ENCODE data around the gene PMM2.

PMM2 gene

GRCh38 chr16:8892101-8892575, 94.5 kb downstream of the PMM2 start:
- Histone ChIP-seq H3K4me3 (ENCODE audit: low read depth, low read length) (no peak overlapping the region), H2AFZ (ENCODE audit: insufficient read depth, low read length, poor library complexity) (no peak overlapping the region), H3K14ac (ENCODE audit: low read length) (no peak overlapping the region), H4K12ac (ENCODE audit: low read depth, low read length) (no peak overlapping the region), H3K9ac (ENCODE audit: low read length) (no peak overlapping the region), H3K4ac (ENCODE audit: low read depth, low read length) (no peak overlapping the region), H2BK120ac (ENCODE audit: insufficient read depth, low read length, poor library complexity) (no peak overlapping the region), H3K36me3 (ENCODE audit: control insufficient read depth in 1 of 2, insufficient read depth in 2 of 2, low read length in 2 of 2) (peaks cover 65 to 74% of the 10 kb centered on the region in 2 experiments), H3K18ac (ENCODE audit: low read length) (no peak overlapping the region), H3K9me3 (ENCODE audit: insufficient read depth, low read depth, low read length) (peaks cover 2% of the 10 kb centered on the region), H3K23ac (ENCODE audit: low read length) (no peak overlapping the region), H3K79me2 (ENCODE audit: control insufficient read depth, insufficient read depth, low read length, poor library complexity) (no peaks in the 10 kb centered on the region), H3K79me1 (ENCODE audit: low read length) (no peaks in the 10 kb centered on the region), H4K8ac (ENCODE audit: low read depth, low read length) (no peak overlapping the region), H3K27ac (ENCODE audit: low read depth, low read length) (no peak overlapping the region), H2BK12ac (ENCODE audit: low read length) (no peak overlapping the region), H3K4me2 (ENCODE audit: low read length) (no peak overlapping the region), H2AK5ac (ENCODE audit: low read length) (no peak overlapping the region), H2BK5ac (ENCODE audit: low read depth, low read length, poor library complexity) (no peak overlapping the region), H3K4me1 (ENCODE audit: control insufficient read depth in 1 of 2, insufficient read depth in 2 of 2, low read length in 2 of 2) (no peaks in the 10 kb centered on the region), H3K27me3 (ENCODE audit: insufficient read depth, low read length) (no peaks in the 10 kb centered on the region), H4K91ac (ENCODE audit: low read depth, low read length) (no peak overlapping the region)
- no peak for DNase-seq
- no CpG with 5 or more reads among the region's 16 CpGs for WGBS (ENCODE audit: extremely low coverage, insufficient coverage, insufficient read length)

- Histone ChIP-seq H2AFZ (ENCODE audit: insufficient read depth, low read length, poor library complexity) (no peak overlapping the region), H3K79me1 (ENCODE audit: low read length) (no peaks in the 10 kb centered on the region), H4K91ac (ENCODE audit: low read depth, low read length) (no peak overlapping the region), H3K27me3 (ENCODE audit: insufficient read depth, low read length) (no peaks in the 10 kb centered on the region), H3K79me2 (ENCODE audit: control insufficient read depth, insufficient read depth, low read length, poor library complexity) (no peaks in the 10 kb centered on the region), H3K4me2 (ENCODE audit: low read length) (no peak overlapping the region), H3K23ac (ENCODE audit: low read length) (no peak overlapping the region), H2BK5ac (ENCODE audit: low read depth, low read length, poor library complexity) (no peak overlapping the region), H2BK12ac (ENCODE audit: low read length) (no peak overlapping the region), H3K14ac (ENCODE audit: low read length) (no peak overlapping the region), H3K4ac (ENCODE audit: low read depth, low read length) (no peak overlapping the region), H3K4me3 (ENCODE audit: low read depth, low read length) (no peak overlapping the region), H3K4me1 (ENCODE audit: control insufficient read depth in 1 of 2, insufficient read depth in 2 of 2, low read length in 2 of 2) (no peaks in the 10 kb centered on the region), H3K36me3 (ENCODE audit: control insufficient read depth in 1 of 2, insufficient read depth in 2 of 2, low read length in 2 of 2) (peaks cover 61 to 71% of the 10 kb centered on the region in 2 experiments), H3K9me3 (ENCODE audit: insufficient read depth, low read depth, low read length) (peaks cover 2% of the 10 kb centered on the region), H2BK120ac (ENCODE audit: insufficient read depth, low read length, poor library complexity) (no peak overlapping the region), H4K8ac (ENCODE audit: low read depth, low read length) (no peak overlapping the region), H4K12ac (ENCODE audit: low read depth, low read length) (no peak overlapping the region), H2AK5ac (ENCODE audit: low read length) (no peak overlapping the region), H3K18ac (ENCODE audit: low read length) (no peak overlapping the region), H3K9ac (ENCODE audit: low read length) (no peak overlapping the region), H3K27ac (ENCODE audit: low read depth, low read length) (no peak overlapping the region)
- no CpG with 5 or more reads among the region's 9 CpGs for WGBS (ENCODE audit: extremely low coverage, insufficient coverage, insufficient read length)
- DNase-seq = no peak
These were observed 95.8 kb downstream of the PMM2 start for GRCh38 chr16:8893426-8893825.

GRCh38 chr16:8893976-8894690, 96.5 kb downstream of the PMM2 start:
- H3K23ac ChIP-seq (ENCODE audit: low read length) = no peak overlapping the region
- no peak overlapping the region for H2AK5ac ChIP-seq (ENCODE audit: low read length)
- no peak overlapping the region for H3K4me3 ChIP-seq (ENCODE audit: low read depth, low read length)
- H4K12ac ChIP-seq (ENCODE audit: low read depth, low read length) = no peak overlapping the region
- no peak for DNase-seq
- no peak overlapping the region for H3K9ac ChIP-seq (ENCODE audit: low read length)
- no peaks in the 10 kb centered on the region for H3K27me3 ChIP-seq (ENCODE audit: insufficient read depth, low read length)
- H3K27ac ChIP-seq (ENCODE audit: low read depth, low read length) = no peak overlapping the region
- no peak overlapping the region for H3K18ac ChIP-seq (ENCODE audit: low read length)
- no peak overlapping the region for H3K4me2 ChIP-seq (ENCODE audit: low read length)
- H3K9me3 ChIP-seq (ENCODE audit: insufficient read depth, low read depth, low read length) = peaks cover 2% of the 10 kb centered on the region
- H2BK5ac ChIP-seq (ENCODE audit: low read depth, low read length, poor library complexity) = no peak overlapping the region
- no peak overlapping the region for H2BK12ac ChIP-seq (ENCODE audit: low read length)
- peaks cover 63 to 77% of the 10 kb centered on the region in 2 experiments for H3K36me3 ChIP-seq (ENCODE audit: control insufficient read depth in 1 of 2, insufficient read depth in 2 of 2, low read length in 2 of 2)
- no peak overlapping the region for H2BK120ac ChIP-seq (ENCODE audit: insufficient read depth, low read length, poor library complexity)
- H3K79me2 ChIP-seq (ENCODE audit: control insufficient read depth, insufficient read depth, low read length, poor library complexity) = no peaks in the 10 kb centered on the region
- H3K4me1 ChIP-seq (ENCODE audit: control insufficient read depth in 1 of 2, insufficient read depth in 2 of 2, low read length in 2 of 2) = no peaks in the 10 kb centered on the region
- H2AFZ ChIP-seq (ENCODE audit: insufficient read depth, low read length, poor library complexity) = no peak overlapping the region
- H3K4ac ChIP-seq (ENCODE audit: low read depth, low read length) = no peak overlapping the region
- no peak overlapping the region for H4K91ac ChIP-seq (ENCODE audit: low read depth, low read length)
- H4K8ac ChIP-seq (ENCODE audit: low read depth, low read length) = no peak overlapping the region
- WGBS (ENCODE audit: extremely low coverage, insufficient coverage, insufficient read length) = no CpG with 5 or more reads among the region's 14 CpGs
- no peaks in the 10 kb centered on the region for H3K79me1 ChIP-seq (ENCODE audit: low read length)
- no peak overlapping the region for H3K14ac ChIP-seq (ENCODE audit: low read length)

GRCh38 chr16:8894736-8895334, 97.2 kb downstream of the PMM2 start:
- H3K9me3 ChIP-seq (ENCODE audit: insufficient read depth, low read depth, low read length) = peaks cover 2% of the 10 kb centered on the region
- H3K9ac ChIP-seq (ENCODE audit: low read length) = no peak overlapping the region

More at GRCh38 chr16:8894736-8895334, 97.2 kb downstream of the PMM2 start:
- Histone ChIP-seq H2BK12ac (ENCODE audit: low read length) (no peak overlapping the region), H3K23ac (ENCODE audit: low read length) (no peak overlapping the region), H3K79me1 (ENCODE audit: low read length) (no peaks in the 10 kb centered on the region), H3K4me3 (ENCODE audit: low read depth, low read length) (no peak overlapping the region), H2AFZ (ENCODE audit: insufficient read depth, low read length, poor library complexity) (no peak overlapping the region), H3K27me3 (ENCODE audit: insufficient read depth, low read length) (no peaks in the 10 kb centered on the region), H3K36me3 (ENCODE audit: control insufficient read depth in 1 of 2, insufficient read depth in 2 of 2, low read length in 2 of 2) (peaks cover 61 to 76% of the 10 kb centered on the region in 2 experiments), H3K27ac (ENCODE audit: low read depth, low read length) (no peak overlapping the region), H3K18ac (ENCODE audit: low read length) (no peak overlapping the region), H2BK5ac (ENCODE audit: low read depth, low read length, poor library complexity) (no peak overlapping the region), H2BK120ac (ENCODE audit: insufficient read depth, low read length, poor library complexity) (no peak overlapping the region), H3K14ac (ENCODE audit: low read length) (no peak overlapping the region), H4K91ac (ENCODE audit: low read depth, low read length) (no peak overlapping the region), H4K12ac (ENCODE audit: low read depth, low read length) (no peak overlapping the region), H2AK5ac (ENCODE audit: low read length) (no peak overlapping the region), H3K79me2 (ENCODE audit: control insufficient read depth, insufficient read depth, low read length, poor library complexity) (no peaks in the 10 kb centered on the region), H3K4me2 (ENCODE audit: low read length) (no peak overlapping the region), H3K4ac (ENCODE audit: low read depth, low read length) (no peak overlapping the region), H3K4me1 (ENCODE audit: control insufficient read depth in 1 of 2, insufficient read depth in 2 of 2, low read length in 2 of 2) (no peaks in the 10 kb centered on the region), H4K8ac (ENCODE audit: low read depth, low read length) (no peak overlapping the region)
- no peak for DNase-seq
- WGBS (ENCODE audit: extremely low coverage, insufficient coverage, insufficient read length) = no CpG with 5 or more reads among the region's 21 CpGs
